K562 (cell line): ENCODE measurements around the gene TOR1A. TPM values are rescaled to one million over a fixed set of nuclear protein-coding genes. Genes with fewer than 3 reads are reported as not detected.
A peak's percentile ranks its signal among the peaks of the same experiment; 100 is the strongest.

ENCODE experiments used
- CBX1 ChIP-seq: sonication (generic); IDR thresholded peaks from 2 replicates; pipeline ENCODE4 v1.6.1; 2016; ENCODE audit warnings: antibody characterized with exemption, low read depth, mild to moderate bottlenecking
- CSDE1 ChIP-seq, 2 experiments: fragments of 450-650 bp; IDR thresholded peaks; 2 replicates each; pipeline ENCODE4 v1.6.1; 2016; ENCODE audit warnings: mild to moderate bottlenecking in 1 of 2
- CTBP1 ChIP-seq: fragments of 450-650 bp; IDR thresholded peaks from 2 replicates; pipeline ENCODE4 v1.6.1; 2016; ENCODE audit warnings: borderline replicate concordance
- DIDO1 ChIP-seq: fragments of 450-650 bp; IDR thresholded peaks from 2 replicates; pipeline ENCODE4 v1.6.1; 2016; ENCODE audit warnings: low read depth, missing biosample characterization, missing genetic modification characterization
- E2F3 ChIP-seq: fragments of 250-450 bp; sonication (Bioruptor Pico); IDR thresholded peaks from 2 replicates; pipeline ENCODE4 v1.4.0; 2020; ENCODE audit warnings: mild to moderate bottlenecking
- FOXM1 ChIP-seq, 2 experiments: fragments of 450-650 bp in 1 of 2; sonication (generic) in 1 of 2; formaldehyde crosslinking in 1 of 2; IDR thresholded peaks; 2 replicates each; pipeline versions ENCODE4 v1.6.1 to v1.9.0; 2017 to 2022; ENCODE audit warnings: low read depth in 2 of 2, mild to moderate bottlenecking in 2 of 2, missing genetic modification reagents in 1 of 2, moderate library complexity in 1 of 2
- GABPB1 ChIP-seq: sonication (generic); formaldehyde crosslinking; IDR thresholded peaks from 2 replicates; pipeline ENCODE4 v1.8.0; 2022; ENCODE audit warnings: mild to moderate bottlenecking, missing genetic modification reagents
- GTF2A2 ChIP-seq: IDR thresholded peaks from 2 replicates; pipeline ENCODE4 v1.6.1; 2016; ENCODE audit warnings: mild to moderate bottlenecking, missing genetic modification characterization, missing compliant biosample characterization
- HLTF ChIP-seq: fragments of 450-650 bp; IDR thresholded peaks from 2 replicates; pipeline ENCODE4 v1.6.1; 2016
- KDM2B ChIP-seq: fragments of 250-450 bp; sonication (Bioruptor Pico); IDR thresholded peaks from 2 replicates; pipeline ENCODE4 v1.8.0; 2021; ENCODE audit warnings: mild to moderate bottlenecking, moderate library complexity
- KLF1 ChIP-seq: fragments of 450-650 bp; IDR thresholded peaks from 2 replicates; pipeline ENCODE4 v1.6.1; 2016; ENCODE audit warnings: missing genetic modification characterization, missing compliant biosample characterization
- KLF6 ChIP-seq: fragments of 250-450 bp; sonication (Bioruptor Pico); IDR thresholded peaks from 2 replicates; pipeline ENCODE4 v1.4.0; 2020; ENCODE audit warnings: mild to moderate bottlenecking, moderate library complexity, borderline replicate concordance
- MAZ ChIP-seq, 2 experiments: fragments of 450-650 bp in 1 of 2; sonication (generic) in 1 of 2; formaldehyde crosslinking; IDR thresholded peaks in 1 of 2; conservative IDR thresholded peaks in 1 of 2; 2 replicates each; pipeline versions ENCODE4 v1.4.0 to v1.5.0; 2020; ENCODE audit warnings: mild to moderate bottlenecking in 1 of 2, missing genetic modification reagents in 1 of 2
- MCM5 ChIP-seq: fragments of 450-650 bp; IDR thresholded peaks from 2 replicates; pipeline ENCODE4 v1.6.1; 2016; ENCODE audit warnings: low read depth
- MTA3 ChIP-seq: fragments of 450-650 bp; formaldehyde crosslinking; IDR thresholded peaks from 2 replicates; pipeline ENCODE4 v1.6.1; 2017; ENCODE audit warnings: mild to moderate bottlenecking, borderline replicate concordance
- NCOA2 ChIP-seq, 2 experiments: fragments of 450-650 bp; IDR thresholded peaks; 2 replicates each; pipeline ENCODE4 v1.6.1; 2018; ENCODE audit warnings: mild to moderate bottlenecking in 2 of 2, moderate library complexity in 1 of 2; ENCODE audit not compliant: partially characterized antibody in 2 of 2
- NFXL1 ChIP-seq: fragments of 450-650 bp; formaldehyde crosslinking; IDR thresholded peaks from 2 replicates; pipeline ENCODE4 v1.4.0; 2021; ENCODE audit warnings: mild to moderate bottlenecking
- PYGO2 ChIP-seq: fragments of 450-650 bp; IDR thresholded peaks from 2 replicates; pipeline ENCODE4 v1.6.1; 2016; ENCODE audit warnings: mild to moderate bottlenecking, missing genetic modification characterization, moderate library complexity, missing compliant biosample characterization
- SMARCE1 ChIP-seq: fragments of 450-650 bp; IDR thresholded peaks from 2 replicates; pipeline ENCODE4 v1.7.1; 2016; ENCODE audit warnings: mild to moderate bottlenecking
- SMC3 ChIP-seq: conservative IDR thresholded peaks from 2 replicates; pipeline ENCODE4 v1.6.1; 2011; ENCODE audit warnings: low read depth, low read length, improper control_type of control experiment; ENCODE audit not compliant: insufficient read depth
- ZNF134 ChIP-seq: fragments of 250-450 bp; sonication (Bioruptor Pico); conservative IDR thresholded peaks from 2 replicates; pipeline ENCODE4 v1.4.0; 2020
- ZNF668 ChIP-seq: fragments of 250-450 bp; sonication (Bioruptor Pico); IDR thresholded peaks from 2 replicates; pipeline ENCODE4 v1.8.0; 2022; ENCODE audit warnings: mild to moderate bottlenecking, inconsistent platforms
- ZNF79 ChIP-seq: fragments of 250-450 bp; sonication (Bioruptor Pico); IDR thresholded peaks from 2 replicates; pipeline ENCODE4 v1.4.0; 2020; ENCODE audit warnings: low read depth, mild to moderate bottlenecking, moderate library complexity
- polyA plus RNA-seq, 8 experiments: library from polyadenylated mRNA; depleted of rRNA in 4 of 8; stranded (reverse) in 5 of 8; unstranded in 3 of 8; fragments of >200 nt; fragmentation: Nextera tagmentation in 2 of 8; fragmentation: Illumina TruSeq in 1 of 8; extraction: Ambion mirVana in 2 of 8; extraction: Trizol in 1 of 8; gene quantifications; 2 replicates each; pipeline versions ENCODE4 v1.2.1 to v1.2.3, GENCODE V29; 2011 to 2014; ENCODE audit warnings: inconsistent platforms in 1 of 8, missing spikeins in 1 of 8
- total RNA-seq, 7 experiments: library from RNA; depleted of rRNA in 6 of 7; stranded (reverse); fragments of >200 nt in 6 of 7; fragmentation: Illumina TruSeq in 2 of 7; extraction: Trizol in 2 of 7; gene quantifications; 2 replicates each; pipeline versions ENCODE4 v1.2.1 to v1.2.3, GENCODE V29; 2011 to 2021; ENCODE audit warnings: low replicate concordance in 1 of 7
- TF ChIP-seq, protein P1 (sequence below): sonication (generic); formaldehyde crosslinking; IDR thresholded peaks from 2 replicates; pipeline ENCODE4 v1.8.1; 2023; ENCODE audit warnings: mild to moderate bottlenecking, missing genetic modification reagents, moderate library complexity
- TF ChIP-seq, protein P2 (sequence below), 2 experiments: fragments of 150-350 bp in 1 of 2; IDR thresholded peaks; 2 replicates each; pipeline ENCODE4 v1.6.1; 2012 to 2016; ENCODE audit warnings: low read depth in 2 of 2, low read length in 2 of 2, mild to moderate bottlenecking in 1 of 2, moderate library complexity in 1 of 2

TOR1A gene
- total and polyA plus RNA-seq, 9 of the 15 experiments (the other 6 are each of a cell fraction or from before 2014, with no cell fraction given) = 4.5 to 85.8 (median 51.3) TPM

DNA sequence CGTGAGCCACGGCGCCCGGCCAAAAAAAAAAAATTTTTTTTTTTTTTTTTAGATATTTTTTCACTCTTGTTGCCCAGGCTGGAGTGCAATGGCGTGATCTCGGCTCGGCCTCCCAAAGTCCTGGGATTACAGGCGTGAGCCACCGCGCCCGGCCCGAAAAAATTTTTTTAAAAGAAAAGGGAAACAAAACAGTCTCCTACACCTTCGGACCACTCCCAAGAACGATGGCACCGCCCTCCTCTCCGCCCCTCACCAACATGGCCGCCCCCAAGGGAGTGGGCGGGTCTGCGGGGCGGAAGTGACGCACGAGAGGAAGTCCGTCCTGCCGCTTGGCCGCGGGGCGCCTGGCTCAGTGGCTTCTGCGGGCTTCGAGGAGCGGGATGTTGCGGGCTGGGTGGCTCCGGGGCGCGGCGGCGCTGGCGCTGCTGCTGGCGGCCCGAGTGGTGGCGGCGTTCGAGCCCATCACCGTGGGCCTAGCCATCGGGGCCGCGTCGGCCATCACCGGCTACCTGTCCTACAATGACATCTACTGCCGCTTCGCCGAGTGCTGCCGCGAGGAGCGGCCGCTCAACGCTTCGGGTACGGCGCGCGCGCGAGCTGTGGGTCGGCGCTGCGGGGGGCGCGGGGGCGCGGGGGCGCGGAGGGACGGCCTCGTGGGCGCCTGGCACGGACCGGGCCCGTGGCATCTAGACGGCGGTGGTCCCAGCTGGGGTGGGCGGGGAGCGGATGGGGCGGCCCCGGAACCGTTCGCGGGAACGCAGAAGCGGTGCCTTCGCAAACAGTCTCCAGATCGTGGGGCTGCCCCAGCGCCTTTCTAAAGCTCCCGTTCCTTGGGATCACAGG, 20.9 kb downstream of the TOR1A start, which contains the start of gene TOR1B (continued):
- no peak for TF ChIP-seq HLTF
- TF ChIP-seq ZNF134 (CRISPR knock-in tag) = 0 out of 2 replicates have a peak, but pooled peaks have one; percentile 59
- peak; percentile 99 for TF ChIP-seq GABPB1
- peak; percentile 70 for TF ChIP-seq DIDO1 (tag)
- peak; percentile 78; the same call in 1 of the 2 replicates for TF ChIP-seq E2F3 (CRISPR knock-in tag)
- TF ChIP-seq ZNF668 = 0 out of 2 replicates have a peak, but pooled peaks have one; percentile 13
- 0 out of 2 replicates have a peak, but pooled peaks have one; percentile 56 for TF ChIP-seq CBX1
- TF ChIP-seq SMARCE1 = 0 out of 2 replicates have a peak, but pooled peaks have one; percentile 0
- TF ChIP-seq FOXM1 (IDR thresholded peaks at IDR 0.05; ENCODE audit: low read depth) = no peak
- TF ChIP-seq FOXM1 (CRISPR knock-in tag; IDR thresholded peaks at IDR 0.05; ENCODE audit: low read depth) = no peak
- TF ChIP-seq KLF1 = peak; percentile 50; the same call in 1 of the 2 replicates
- TF ChIP-seq CSDE1 (IDR thresholded peaks at IDR 0.05) = no peak
- peak; percentile 61 to 82; a peak in 2 of 4 replicates for TF ChIP-seq MAZ (CRISPR knock-in tag; conservative IDR thresholded peaks at IDR 0.05 in 1 of 2, IDR thresholded peaks at IDR 0.05 in 1 of 2)
- TF ChIP-seq MTA3 = peak; percentile 84; the same call in 1 of the 2 replicates
- TF ChIP-seq, protein P1, sequence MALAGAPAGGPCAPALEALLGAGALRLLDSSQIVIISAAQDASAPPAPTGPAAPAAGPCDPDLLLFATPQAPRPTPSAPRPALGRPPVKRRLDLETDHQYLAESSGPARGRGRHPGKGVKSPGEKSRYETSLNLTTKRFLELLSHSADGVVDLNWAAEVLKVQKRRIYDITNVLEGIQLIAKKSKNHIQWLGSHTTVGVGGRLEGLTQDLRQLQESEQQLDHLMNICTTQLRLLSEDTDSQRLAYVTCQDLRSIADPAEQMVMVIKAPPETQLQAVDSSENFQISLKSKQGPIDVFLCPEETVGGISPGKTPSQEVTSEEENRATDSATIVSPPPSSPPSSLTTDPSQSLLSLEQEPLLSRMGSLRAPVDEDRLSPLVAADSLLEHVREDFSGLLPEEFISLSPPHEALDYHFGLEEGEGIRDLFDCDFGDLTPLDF (CRISPR knock-in tag) = peak; percentile 77; the same call in 1 of the 2 replicates
- TF ChIP-seq ZNF79 = no peak
- no peak for TF ChIP-seq NFXL1 (CRISPR knock-in tag)
- peak in 1 of 2 experiments; percentile 91 for TF ChIP-seq NCOA2 (IDR thresholded peaks at IDR 0.05; ENCODE audit: partially characterized antibody in 2 of 2)
- peak; percentile 50; the same call in 1 of the 2 replicates for TF ChIP-seq KLF6 (CRISPR knock-in tag)
- peak; percentile 91 for TF ChIP-seq KDM2B (CRISPR knock-in tag)
- TF ChIP-seq, protein P2, sequence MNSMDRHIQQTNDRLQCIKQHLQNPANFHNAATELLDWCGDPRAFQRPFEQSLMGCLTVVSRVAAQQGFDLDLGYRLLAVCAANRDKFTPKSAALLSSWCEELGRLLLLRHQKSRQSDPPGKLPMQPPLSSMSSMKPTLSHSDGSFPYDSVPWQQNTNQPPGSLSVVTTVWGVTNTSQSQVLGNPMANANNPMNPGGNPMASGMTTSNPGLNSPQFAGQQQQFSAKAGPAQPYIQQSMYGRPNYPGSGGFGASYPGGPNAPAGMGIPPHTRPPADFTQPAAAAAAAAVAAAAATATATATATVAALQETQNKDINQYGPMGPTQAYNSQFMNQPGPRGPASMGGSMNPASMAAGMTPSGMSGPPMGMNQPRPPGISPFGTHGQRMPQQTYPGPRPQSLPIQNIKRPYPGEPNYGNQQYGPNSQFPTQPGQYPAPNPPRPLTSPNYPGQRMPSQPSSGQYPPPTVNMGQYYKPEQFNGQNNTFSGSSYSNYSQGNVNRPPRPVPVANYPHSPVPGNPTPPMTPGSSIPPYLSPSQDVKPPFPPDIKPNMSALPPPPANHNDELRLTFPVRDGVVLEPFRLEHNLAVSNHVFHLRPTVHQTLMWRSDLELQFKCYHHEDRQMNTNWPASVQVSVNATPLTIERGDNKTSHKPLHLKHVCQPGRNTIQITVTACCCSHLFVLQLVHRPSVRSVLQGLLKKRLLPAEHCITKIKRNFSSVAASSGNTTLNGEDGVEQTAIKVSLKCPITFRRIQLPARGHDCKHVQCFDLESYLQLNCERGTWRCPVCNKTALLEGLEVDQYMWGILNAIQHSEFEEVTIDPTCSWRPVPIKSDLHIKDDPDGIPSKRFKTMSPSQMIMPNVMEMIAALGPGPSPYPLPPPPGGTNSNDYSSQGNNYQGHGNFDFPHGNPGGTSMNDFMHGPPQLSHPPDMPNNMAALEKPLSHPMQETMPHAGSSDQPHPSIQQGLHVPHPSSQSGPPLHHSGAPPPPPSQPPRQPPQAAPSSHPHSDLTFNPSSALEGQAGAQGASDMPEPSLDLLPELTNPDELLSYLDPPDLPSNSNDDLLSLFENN (IDR thresholded peaks at IDR 0.05; ENCODE audit: low read depth in 2 of 2, low read length in 2 of 2) = 0 out of 4 replicates have a peak, but pooled peaks of 1 of the 2 experiments have one; percentile 24
- peak; percentile 96 for TF ChIP-seq CTBP1
- TF ChIP-seq SMC3 = no peak
- TF ChIP-seq GTF2A2 (tag) = no peak
- no peak for TF ChIP-seq PYGO2 (tag)
- no peak for TF ChIP-seq MCM5
